SU-DHL-6 (cell line): ENCODE results near the gene SPAG9.

Source experiments
- EZH2phosphoT487 ChIP-seq: fragments of 200-600 bp; sonication (generic), shearing (Covaris generic); conservative IDR thresholded peaks from 2 replicates; pipeline ENCODE4 v1.6.1; 2018; ENCODE audit warnings: mild to moderate bottlenecking, antibody characterized with exemption, low read length, moderate library complexity, mixed read lengths
- TF ChIP-seq, protein P1 (sequence below): fragments of 200-600 bp; sonication (generic); IDR thresholded peaks from one replicate; pipeline ENCODE4 v1.5.1; 2017; ENCODE audit warnings: antibody characterized with exemption, mild to moderate bottlenecking, low read length, moderate library complexity; ENCODE audit not compliant: insufficient read depth, poor library complexity, severe bottlenecking

DNA sequence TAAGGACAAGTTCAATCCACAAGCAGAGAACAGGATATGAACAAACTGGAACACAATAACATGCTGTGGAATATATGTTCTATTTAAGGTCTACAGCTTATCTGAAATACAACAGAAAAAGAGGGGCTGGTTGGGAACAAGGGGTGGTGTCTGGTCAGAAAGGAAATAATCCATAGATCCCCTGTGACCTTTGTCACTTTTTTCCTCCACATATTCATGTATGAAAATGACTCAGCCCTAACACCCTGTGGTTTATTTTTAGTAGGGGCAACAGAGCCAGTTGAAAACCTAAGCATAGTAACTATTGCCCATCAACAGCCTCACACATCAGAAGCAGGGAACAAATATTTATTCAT is 12.3 kb upstream of the SPAG9 start:
- TF ChIP-seq, protein P1, sequence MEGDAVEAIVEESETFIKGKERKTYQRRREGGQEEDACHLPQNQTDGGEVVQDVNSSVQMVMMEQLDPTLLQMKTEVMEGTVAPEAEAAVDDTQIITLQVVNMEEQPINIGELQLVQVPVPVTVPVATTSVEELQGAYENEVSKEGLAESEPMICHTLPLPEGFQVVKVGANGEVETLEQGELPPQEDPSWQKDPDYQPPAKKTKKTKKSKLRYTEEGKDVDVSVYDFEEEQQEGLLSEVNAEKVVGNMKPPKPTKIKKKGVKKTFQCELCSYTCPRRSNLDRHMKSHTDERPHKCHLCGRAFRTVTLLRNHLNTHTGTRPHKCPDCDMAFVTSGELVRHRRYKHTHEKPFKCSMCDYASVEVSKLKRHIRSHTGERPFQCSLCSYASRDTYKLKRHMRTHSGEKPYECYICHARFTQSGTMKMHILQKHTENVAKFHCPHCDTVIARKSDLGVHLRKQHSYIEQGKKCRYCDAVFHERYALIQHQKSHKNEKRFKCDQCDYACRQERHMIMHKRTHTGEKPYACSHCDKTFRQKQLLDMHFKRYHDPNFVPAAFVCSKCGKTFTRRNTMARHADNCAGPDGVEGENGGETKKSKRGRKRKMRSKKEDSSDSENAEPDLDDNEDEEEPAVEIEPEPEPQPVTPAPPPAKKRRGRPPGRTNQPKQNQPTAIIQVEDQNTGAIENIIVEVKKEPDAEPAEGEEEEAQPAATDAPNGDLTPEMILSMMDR: no peak
- TF ChIP-seq EZH2phosphoT487: no peak
